ENCODE measurements around the gene NFATC3.
"Not testable (repeated sequence)": the region's sequence is repeated elsewhere in the genome, so short reads cannot be mapped to it uniquely, and the experiment has no call there.

The NFATC3 gene

DNA sequence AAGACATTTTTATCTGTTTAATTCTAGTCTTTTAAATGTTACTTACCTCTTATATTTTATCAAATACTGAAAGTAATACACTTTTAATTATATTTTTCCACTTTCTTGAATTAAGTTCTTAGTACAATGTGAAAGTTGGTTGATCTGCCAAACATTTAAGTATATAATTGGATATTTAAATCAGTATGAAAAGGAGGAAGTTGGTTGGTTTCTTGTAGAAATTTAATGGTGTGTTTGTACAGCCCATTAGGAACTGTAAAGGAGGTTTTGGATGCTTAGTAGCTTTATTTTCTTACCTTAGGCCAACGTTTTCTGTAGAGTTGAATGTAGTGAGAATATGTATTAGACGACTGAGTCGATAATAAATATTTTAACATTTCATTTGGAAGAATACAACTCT lies 5.4 kb downstream of the NFATC3 start:
- no peak for DNase-seq

DNA sequence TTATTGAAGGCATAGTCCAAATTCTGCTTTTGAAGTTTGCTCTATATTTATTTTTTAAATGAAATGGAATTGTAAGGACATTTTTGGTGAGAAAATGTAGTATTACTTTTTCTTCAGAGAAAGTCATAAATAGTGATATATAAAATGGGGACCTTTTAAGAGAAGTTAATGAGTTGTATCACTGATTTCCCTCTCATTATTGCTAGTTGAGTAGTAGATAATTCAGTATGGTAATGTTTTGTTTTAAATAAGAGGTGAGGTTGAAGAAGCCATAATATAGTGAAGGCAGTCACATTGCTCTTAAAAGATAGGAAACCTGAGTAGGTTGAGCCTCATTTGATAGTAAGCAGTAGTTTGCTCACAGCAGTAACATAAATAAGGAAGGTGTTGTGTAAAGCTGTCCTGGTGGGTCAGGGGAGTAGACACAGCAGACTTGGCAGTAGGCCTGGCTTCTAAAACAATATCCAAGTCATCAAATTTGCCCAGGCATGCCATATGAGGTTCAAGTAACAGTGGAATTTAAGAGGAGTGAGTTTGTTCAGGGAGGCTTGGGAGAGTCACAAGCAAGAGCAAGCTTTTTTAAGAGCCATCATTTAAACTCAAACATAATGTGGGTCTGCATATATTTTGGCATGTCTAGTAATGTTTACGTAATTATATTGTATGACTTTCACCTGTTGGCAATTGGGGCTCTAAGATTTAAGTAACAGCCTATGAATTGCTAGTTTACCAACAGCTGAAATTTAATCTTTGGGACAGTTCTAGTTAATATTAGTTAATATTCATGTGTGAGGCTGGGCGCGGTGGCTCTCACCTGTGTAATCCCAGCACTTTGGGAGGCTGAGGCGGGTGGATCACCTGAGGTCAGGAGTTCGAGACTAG lies 6.5 kb downstream of the NFATC3 start:
- peak; percentile 28 for DNase-seq

DNA sequence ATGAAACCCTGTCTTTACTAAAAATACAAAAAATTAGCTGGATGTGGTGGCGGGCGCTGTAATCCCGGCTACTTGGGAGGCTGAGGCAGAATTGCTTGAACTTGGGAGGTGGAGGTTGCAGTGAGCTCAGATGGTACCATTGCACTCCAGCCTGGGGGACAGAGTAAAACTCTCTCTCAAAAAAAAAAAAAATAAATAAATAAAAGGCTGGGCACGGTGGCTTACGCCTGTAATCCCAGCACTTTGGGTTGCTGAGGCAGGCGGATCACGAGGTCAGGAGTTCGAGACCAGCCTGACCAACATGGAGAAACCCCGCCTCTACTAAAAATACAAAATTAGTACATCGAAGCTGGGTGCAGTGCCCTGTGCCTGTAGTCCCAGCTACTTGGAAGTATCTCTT lies 7.1 kb downstream of the NFATC3 start:
- not testable (repeated sequence) for DNase-seq

DNA sequence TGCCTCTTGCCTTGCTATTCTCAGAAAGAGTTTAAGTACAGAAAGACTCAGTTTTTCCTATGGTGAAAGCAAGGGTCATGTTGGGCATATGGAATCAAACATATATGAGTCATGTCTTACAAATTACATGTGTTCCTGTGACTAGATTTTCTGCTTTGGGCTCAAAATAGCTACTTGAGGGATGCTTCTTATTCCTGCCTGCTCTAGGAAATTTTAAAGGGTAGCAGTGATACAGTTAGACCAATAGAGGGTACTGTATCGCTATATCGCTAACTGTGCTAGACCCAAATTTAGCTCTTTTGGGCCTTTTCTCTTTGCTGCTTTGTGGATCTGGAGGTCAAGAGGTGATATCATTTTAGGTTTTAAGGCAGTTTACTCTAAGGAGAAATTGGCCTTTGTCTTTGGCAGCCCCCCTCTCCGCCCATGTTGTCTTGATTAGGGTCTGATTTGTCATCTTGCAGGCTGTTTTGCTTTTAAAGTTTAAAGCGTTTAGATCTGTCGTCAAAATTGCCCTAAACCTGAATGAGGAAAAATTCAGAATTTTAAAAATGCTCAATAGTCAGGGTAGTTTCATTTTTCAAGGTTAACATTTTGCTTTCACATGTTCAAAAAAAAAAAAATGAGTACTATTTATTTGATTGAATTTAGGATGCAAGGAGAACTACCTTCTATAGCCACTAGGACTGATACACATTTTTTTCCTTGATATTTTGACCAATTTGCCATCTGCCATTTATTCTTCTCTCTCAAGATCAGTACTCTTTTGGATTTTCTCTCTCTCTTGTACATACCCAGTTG lies 8.8 kb downstream of the NFATC3 start:
- no peak for DNase-seq

DNA sequence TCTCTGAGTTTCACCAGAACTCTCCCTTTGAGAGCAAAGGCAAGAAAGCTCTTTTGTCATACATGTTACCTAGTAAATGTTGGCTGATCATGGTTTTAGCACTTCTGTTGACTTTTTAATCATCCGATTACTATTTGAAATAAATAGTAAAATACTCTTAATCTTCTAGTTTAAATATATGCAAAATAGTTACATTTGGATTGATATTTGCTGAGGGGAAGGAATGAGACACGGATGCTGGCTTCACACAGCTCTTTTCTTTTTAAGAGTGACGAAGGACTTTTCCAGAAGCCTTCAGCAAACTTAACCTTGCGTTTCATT lies 9.4 kb downstream of the NFATC3 start:
- no peak for DNase-seq

DNA sequence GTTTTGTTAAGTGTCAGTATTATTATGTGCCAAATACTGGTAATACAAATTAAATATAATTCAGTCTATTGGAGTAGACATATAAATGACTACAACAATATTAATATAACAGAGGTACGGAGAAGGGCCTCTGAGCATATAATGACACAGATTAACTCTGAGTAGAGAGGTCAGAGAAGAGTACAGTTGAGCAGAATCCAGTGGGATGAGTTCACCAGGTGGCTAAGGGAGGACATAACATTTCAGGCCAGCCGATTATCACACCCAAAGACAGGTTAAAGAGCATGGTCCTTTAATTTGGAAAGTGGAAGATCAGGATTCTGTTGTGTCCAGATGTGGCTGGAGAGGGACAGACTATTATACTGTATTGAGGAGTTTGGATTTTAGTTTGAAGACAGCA lies 11.3 kb downstream of the NFATC3 start:
- no peak for DNase-seq

DNA sequence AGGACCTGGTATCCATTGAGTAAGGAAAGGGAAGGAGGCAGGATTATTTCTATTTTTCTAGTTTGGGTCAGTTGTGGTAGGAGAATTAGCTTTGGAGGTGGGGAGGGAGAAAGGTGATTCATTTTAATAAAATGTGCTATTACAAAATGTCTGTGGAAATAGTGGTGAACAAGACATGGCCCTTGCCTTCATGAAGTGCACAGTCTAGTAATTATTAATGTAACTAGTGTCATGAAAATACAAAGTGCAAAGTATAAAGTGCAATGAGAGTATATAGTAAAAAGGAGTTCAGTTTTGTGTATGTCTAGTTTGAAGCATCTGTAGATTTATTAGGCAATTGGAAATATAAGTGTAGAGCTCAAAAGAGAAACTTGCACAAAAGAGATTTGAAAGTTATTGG lies 11.9 kb downstream of the NFATC3 start:
- DNase-seq: no peak

DNA sequence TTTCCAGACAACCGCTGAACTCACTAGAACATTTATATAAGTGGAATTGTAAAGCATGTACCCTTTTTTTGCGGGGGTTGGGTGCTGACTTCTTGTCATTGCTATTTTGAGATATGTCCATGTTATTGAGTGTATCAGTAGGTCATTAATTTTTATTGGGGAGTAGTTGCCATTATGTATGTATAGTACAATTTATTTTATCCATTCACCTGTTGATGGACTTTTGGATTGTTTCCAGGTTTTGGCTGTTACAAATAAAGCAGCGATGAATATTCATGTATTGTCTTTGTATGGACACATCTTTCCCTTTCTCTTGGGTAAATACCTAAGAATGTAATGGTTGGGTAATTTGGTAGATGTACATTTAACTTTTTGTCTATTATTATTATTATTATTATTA lies 12.7 kb downstream of the NFATC3 start:
- DNase-seq: no peak

DNA sequence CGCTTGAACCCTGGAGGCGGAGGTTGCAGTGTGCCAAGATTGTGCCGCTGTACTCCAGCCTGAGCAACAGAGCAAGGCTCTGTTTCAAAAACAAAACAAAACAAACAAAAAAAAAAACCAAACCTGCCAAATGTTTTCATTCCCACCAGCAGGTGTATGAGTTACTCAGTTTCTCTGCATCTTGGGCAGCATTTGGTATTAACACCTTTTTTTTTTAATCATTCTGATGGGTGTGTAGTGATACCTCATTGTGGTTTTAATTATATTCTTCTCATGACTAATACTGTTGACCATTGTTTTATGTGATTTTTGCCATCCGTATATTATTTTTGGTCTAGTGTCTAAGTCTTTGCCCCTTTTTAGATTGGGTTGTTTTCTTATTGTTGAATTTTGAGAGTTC lies 15.3 kb downstream of the NFATC3 start:
- no peak for DNase-seq

DNA sequence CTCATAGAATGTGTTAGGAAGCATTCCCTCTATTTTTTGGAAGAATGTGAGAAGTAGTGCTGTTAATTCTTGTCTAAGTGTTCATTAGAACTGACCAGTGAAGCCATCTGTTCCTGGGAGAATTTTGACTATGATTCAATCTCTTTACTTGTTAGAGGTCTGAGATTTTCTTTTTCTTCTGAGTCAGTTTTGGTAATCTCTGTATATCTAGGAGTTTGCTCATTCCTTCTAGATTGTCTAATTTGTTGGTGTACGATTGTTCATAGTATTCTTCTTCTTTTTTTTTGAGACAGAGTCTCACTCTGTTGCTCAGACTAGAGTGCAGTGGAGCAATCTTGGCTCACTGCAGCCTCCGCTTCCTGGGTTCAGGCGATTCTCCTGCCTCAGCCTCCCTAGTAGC lies 20.4 kb downstream of the NFATC3 start:
- no peak for DNase-seq

DNA sequence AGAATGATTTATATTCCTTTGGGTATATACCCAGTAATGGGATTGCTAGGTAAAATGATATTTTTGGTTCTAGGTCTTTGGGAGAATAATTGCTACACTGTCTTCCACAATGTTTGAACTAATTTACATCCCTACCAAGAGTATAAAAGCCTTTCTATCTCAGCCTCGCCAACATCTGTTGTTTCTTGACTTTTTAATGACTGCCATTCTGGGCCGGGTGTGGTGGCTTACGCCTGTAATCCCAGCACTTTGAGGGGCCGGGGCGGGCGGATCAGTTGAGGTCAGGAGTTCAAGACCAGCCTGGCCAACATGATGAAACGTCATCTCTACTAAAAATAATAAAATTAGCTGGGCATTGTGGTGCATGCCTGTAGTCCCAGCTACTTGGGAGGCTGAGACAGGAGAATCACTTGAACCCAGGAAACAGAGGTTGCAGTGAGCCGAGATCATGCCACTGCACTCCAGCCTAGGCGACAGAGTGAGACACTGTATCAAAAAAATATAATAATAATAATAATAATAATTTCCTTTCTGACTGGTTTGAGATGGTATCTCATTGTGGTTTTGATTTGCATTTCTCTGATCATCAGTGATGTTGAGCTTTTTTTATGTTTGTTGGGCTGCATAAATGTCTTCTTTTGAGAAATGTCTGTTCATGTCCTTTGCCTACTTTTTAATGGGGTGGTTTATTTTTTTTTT lies 22.2 kb downstream of the NFATC3 start:
- not testable (repeated sequence) for DNase-seq

DNA sequence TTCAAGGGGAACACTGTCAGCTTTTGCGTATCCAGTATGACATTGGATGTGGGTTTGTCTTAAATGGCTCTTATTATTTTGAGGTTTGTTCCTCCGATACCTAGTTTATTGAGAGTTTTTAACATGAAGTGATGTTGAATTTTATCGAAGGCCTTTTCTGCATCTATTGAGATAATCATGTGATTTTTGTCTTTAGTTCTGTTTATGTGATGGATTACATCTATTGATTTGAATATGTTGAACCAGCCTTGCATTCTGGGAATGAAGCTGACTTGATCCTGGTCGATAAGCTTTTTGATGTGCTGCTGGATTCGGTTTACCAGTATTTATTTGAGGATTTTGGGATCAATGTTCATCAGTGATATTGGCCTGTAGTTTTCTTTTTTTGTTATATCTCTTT lies 24.0 kb downstream of the NFATC3 start:
- not testable (repeated sequence) for DNase-seq

DNA sequence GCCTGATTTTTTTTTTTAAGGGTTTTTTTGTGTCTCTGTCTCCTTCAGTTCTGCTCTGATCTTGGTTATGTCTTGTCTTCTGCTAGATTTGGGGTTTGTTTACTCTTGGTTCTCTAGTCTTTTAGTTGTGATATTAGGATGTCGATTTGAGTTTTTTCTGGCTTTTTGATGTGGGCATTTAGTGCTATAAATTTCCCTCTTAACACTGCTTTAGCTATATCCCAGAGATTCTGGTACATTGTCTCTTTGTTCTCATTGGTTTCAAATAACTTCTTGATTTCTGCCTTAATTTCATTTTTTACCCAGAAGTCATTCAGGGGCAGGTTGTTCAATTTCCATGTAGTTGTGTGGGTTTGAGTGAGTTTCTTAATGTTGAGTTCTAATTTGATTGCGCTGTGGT lies 25.4 kb downstream of the NFATC3 start:
- not testable (repeated sequence) for DNase-seq

DNA sequence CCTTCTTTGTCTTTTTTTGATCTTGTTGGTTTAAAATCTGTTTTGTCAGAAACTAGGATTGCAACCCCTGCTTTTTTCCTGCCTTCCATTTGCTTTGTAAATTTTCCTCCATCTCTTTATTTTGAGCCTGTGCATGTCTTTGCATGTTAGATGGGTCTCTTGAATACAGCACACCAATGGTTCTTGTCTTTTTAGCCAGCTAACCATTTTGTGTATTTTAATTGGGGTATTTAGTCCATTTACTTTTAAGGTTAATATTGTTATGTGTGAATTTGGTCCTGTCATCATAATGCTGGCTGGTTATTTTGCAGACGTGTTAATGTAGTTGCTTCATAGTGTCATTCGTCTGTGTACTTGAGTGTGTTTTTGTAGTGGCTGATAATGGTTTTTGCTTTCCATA lies 26.2 kb downstream of the NFATC3 start:
- no peak for DNase-seq

DNA sequence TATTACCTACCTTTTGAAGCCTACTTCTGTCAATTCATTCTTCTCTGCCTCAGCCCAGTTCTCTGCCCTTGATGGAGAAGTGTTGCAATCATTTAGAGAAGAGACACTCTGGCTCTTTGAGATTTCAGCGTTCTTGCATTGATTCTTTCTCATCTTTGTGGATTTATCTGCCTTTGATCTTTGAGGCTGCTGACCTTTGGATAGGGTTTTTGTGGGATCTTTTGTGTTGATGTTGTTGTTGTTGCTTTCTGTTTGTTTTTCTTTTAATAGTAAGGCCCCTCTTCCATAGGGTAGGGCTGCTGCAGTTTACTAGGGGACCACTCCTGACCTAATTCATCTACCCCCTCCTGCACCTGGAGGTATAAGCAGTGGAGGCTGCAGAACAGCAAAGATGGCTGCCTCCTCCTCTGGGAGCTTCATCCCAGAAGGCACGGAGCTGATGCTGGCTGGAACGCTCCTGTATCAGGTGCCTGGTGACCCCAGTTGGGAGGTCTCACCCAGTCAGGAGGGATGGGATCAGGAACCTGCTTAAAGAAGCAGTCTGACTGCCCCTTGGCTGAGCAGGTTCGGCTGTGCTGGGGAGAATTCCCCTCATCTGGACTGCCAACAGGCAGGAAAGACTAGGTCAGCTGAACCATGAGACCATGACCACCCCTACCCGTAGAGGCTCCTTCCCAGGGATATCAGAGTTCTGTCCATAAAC lies 28.0 kb downstream of the NFATC3 start:
- no peak for DNase-seq

DNA sequence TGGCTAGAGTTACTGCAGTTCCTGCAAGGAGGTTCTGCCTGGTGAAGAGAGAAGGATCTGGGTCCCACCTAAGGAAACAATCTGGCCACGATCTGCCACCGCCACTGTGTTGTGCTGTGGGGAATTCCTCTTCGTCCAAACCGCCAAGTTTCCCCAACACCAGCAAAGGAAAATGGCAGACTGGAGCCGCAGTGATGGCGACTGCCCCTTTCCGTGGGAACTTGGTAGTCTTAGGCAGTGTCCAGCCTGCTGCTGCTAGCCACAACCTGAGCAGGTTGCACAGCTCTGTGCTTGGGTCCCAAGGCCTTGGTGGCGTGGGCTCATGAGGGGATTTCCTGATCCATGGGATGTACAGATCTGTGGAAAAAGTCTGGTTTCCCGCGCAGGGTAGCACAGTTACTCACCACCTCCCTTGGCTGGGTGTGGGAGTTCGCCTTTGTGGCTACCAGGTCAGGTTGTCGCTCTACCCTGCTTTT lies 28.6 kb downstream of the NFATC3 start:
- no peak for DNase-seq

DNA sequence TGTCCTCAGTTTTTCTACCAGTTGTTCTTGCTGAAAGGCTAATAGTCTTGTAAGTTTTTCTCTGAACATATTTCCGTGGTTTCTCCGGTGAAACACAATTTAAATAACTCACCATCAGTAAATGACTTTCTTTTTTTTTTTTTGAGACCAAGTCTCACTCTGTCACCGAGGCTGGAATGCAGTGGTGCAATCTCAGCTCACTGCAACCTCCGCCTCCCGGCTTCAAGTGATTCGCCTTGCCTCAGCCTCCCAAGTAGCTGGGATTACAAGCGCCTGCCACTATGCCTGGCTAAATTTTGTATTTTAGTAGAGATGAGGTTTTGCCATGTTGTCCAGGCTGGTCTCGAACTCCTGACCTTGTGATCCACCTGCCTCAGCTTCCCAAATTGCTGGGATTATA lies 29.8 kb downstream of the NFATC3 start:
- DNase-seq: not testable (repeated sequence)

DNA sequence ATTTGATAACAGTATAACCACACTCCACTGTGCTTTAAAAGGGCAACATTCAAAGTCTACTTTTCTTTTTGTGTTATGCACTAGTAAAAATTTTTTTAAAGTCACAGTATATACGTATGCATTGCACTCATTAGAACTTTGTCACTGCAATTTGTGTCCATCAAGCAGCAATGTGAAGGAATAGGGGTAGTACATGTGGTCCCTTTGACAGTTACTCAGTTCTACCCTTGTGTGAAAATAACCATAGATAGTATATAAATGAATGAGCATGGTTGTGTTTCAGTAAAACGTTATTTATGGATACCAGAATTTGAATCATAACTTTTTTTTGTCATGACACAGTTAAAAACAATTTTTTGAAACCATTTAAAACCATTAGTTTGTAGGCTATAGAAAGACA lies 30.7 kb downstream of the NFATC3 start:
- DNase-seq: no peak

DNA sequence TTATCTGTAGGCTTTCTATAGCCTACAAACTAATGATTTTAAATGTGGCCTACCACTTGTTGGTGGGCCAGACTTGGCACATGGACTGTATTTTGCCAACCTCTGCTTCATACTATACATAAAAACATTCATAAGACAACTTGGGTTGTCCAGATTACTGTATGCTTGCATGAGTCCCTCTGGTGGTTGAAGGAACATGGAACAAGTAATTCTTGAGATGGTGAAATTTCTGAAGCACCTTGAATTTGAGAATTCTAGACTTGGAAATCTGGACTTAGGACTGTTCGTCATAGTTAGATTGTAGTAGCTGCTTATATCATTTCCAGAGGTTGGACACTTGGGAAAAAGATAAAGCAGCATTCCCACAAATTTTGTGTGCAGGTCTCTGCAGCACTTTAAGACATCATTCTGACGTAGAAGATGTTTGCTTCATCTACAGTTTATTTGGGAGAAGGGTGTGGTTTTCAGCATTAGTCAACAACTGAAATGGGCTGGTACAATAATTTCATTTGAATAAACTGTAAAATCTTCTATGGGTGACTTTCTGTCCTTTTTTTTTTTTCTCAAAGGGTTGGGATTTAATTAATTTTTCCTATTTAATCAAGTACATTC lies 31.2 kb downstream of the NFATC3 start:
- DNase-seq: no peak

DNA sequence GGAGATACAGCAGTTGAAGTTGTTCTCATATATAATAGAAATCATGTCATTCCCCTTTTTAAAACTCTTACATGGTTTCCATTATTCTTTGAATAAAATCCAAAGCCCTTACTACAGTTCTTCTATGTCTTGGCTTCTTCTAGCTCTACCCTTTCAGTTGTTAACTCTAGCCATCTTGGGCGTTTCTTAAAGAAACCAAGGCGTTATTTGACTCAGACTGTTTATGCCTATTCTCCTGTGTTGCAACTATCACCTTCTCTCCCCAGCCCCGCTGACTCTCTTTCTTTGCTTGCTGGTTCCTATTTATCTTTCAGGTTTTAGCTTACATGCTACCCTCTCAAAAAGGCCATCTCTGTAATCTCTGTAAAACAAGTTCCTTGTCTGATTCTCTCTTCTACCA lies 32.7 kb downstream of the NFATC3 start:
- DNase-seq: no peak

DNA sequence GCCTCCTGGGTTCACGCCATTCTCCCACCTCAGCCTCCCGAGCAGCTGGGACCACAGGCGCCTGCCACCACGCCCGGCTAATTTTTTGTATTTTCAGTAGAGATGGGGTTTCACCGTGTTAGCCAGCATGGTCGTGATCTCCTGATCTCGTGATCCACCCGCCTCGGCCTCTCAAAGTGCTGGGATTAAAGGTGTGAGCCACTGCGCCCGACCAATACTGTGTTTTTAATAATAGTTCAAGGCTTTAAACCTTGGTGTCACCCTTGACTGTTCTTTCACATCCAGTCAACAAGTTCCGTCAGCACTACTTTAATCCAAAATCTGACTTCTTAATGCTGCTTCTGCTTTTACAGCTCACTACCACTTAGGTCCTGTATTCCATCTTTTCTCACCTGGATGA lies 33.8 kb downstream of the NFATC3 start:
- not testable (repeated sequence) for DNase-seq

DNA sequence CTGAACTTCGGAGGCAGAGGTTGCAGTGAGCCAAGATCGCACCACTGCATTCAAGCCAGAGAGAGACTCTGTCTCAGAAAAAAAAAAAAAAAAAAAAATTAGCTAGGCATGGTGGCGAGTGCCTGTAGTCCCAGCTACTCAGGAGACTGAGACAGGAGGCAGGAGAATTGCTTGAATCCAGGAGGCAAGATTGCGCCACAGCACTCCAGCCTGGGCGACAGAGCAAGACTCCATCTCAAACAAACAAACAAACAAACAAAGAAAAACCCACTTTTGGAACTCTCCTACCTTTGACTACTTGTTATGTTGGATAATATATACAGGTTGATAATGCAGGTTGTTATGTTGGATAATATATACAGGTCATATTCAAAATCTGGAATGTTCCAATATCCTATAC lies 35.3 kb downstream of the NFATC3 start:
- not testable (repeated sequence) for DNase-seq

DNA sequence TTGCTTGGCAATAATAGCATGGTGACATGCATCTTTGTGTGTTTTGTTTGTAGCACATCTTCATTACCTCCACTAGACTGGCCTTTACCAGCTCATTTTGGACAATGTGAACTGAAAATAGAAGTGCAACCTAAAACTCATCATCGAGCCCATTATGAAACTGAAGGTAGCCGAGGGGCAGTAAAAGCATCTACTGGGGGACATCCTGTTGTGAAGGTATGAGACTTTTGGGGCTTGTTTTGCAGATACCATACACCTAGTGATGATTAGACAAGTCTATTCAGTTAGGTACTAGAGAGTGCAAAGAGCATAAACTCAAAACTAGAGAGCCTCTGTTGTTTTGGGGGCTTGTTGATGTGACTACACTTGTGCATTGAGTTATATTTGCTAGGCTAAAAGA lies 41.2 kb downstream of the NFATC3 start:
- DNase-seq: no peak

Measured in NCI-H1436 (cell line).